ENCODE data around the gene PROX2.
A peak's percentile ranks its signal among the peaks of the same experiment; 100 is the strongest.

PROX2 gene

GRCh38 chr14:74898694-74899093 lies 22.7 kb upstream of the PROX2 start:
- Mint-ChIP-seq H3K36me3 (ENCODE audit: low read depth) (peaks cover 99% of the 10 kb centered on the region), H3K9me3 (no peaks in the 10 kb centered on the region), H3K4me3 (no peak overlapping the region), H3K27ac (peak overlapping the region; percentile 51), H3K27me3 (no peaks in the 10 kb centered on the region), H3K4me1 (ENCODE audit: low read depth) (no peaks in the 10 kb centered on the region)
- no peak for DNase-seq

- Mint-ChIP-seq H3K4me1 (ENCODE audit: low read depth) (no peaks in the 10 kb centered on the region), H3K27ac (peak overlapping the region; percentile 22), H3K9me3 (no peaks in the 10 kb centered on the region), H3K36me3 (ENCODE audit: low read depth) (peaks cover 100% of the 10 kb centered on the region), H3K4me3 (no peak overlapping the region), H3K27me3 (no peaks in the 10 kb centered on the region)
- DNase-seq = no peak
These were observed 22.1 kb upstream of the PROX2 start for GRCh38 chr14:74898083-74898482.

GRCh38 chr14:74897642-74898041 lies 21.7 kb upstream of the PROX2 start:
- Mint-ChIP-seq H3K4me1 (ENCODE audit: low read depth) (no peaks in the 10 kb centered on the region), H3K9me3 (no peaks in the 10 kb centered on the region), H3K36me3 (ENCODE audit: low read depth) (peaks cover 100% of the 10 kb centered on the region)

DNA sequence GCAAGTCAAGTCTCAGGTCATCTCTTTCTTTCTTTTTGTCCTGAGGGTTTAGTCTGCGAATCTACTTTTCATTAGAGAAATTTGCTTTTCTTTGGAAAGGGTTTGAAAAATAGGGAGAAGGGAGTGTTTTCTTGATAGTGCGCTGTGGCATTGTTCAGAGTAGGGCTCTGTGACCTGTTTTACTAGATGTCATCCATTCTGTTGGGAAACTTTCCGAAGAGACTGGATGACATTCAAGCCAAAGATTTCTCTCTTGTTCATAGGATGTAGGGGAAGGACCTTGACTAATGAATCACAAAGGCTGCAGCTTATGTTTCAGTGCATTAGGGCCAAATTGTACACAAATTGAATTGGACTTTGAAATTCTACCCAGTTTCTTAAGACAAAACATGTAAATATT lies 20.5 kb upstream of the PROX2 start:
- H3K4me1 Mint-ChIP-seq (ENCODE audit: low read depth) = peaks cover 5% of the 10 kb centered on the region
- peaks cover 100% of the 10 kb centered on the region for H3K36me3 Mint-ChIP-seq (ENCODE audit: low read depth)
- no peaks in the 10 kb centered on the region for H3K9me3 Mint-ChIP-seq
- DNase-seq = no peak
- H3K4me3 Mint-ChIP-seq = no peak overlapping the region
- no peaks in the 10 kb centered on the region for H3K27me3 Mint-ChIP-seq
- H3K27ac Mint-ChIP-seq = peak overlapping the region; percentile 65

More at GRCh38 chr14:74897642-74898041, 21.7 kb upstream of the PROX2 start:
- H3K27ac Mint-ChIP-seq = peak overlapping the region; percentile 13
- DNase-seq = no peak
- H3K27me3 Mint-ChIP-seq = no peaks in the 10 kb centered on the region
- no peak overlapping the region for H3K4me3 Mint-ChIP-seq

DNA sequence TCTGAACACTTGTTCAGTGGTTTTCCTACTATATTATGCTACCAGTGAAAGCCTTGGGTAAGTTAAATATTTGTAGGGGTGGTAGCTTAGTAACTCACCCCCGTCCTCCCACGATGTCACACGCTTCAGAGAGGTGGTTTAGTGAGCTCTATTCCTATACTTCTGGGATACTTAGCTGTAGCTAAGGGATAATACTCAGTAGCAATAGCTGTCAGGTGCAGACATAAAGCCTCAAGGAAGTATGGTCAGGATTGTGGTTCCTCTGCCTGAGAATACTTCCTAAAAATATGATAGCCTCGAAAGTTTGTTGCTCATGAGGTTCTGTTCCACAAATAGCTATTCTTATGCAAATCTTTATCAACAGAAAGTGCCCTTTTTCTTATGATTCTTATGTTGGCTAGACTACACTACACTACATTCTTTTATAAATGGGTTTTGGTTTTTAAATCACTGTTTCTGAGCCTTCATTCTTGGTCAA lies 17.7 kb upstream of the PROX2 start:
- Mint-ChIP-seq H3K27me3 (no peaks in the 10 kb centered on the region), H3K4me3 (no peak overlapping the region), H3K36me3 (ENCODE audit: low read depth) (peaks cover 98% of the 10 kb centered on the region), H3K4me1 (ENCODE audit: low read depth) (peaks cover 6% of the 10 kb centered on the region), H3K9me3 (no peaks in the 10 kb centered on the region), H3K27ac (peak overlapping the region; percentile 55)
- no peak for DNase-seq

DNA sequence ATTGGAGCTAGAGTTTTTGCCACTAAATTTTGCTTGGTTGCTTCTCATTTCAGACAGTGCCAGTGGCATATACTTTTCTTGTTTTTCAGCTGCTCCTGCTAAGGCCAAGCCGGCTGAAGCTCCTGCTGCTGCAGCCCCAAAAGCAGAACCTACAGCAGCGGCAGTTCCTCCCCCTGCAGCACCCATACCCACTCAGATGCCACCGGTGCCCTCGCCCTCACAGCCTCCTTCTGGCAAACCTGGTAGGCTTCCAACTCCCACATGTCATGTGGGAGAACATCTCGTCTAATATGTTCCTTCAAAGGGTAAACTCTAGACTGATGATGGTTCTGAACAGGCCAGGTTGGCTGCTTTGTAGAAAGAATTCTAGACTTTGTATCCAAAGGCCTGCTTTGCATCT lies 16.8 kb upstream of the PROX2 start:
- Mint-ChIP-seq H3K27ac (peak overlapping the region; percentile 37), H3K27me3 (no peaks in the 10 kb centered on the region), H3K4me3 (no peak overlapping the region), H3K9me3 (no peaks in the 10 kb centered on the region), H3K36me3 (ENCODE audit: low read depth) (peaks cover 98% of the 10 kb centered on the region), H3K4me1 (ENCODE audit: low read depth) (peaks cover 13% of the 10 kb centered on the region)
- DNase-seq = no peak

GRCh38 chr14:74891870-74892269 lies 15.9 kb upstream of the PROX2 start:
- DNase-seq = no peak
- H3K9me3 Mint-ChIP-seq = no peaks in the 10 kb centered on the region
- H3K27ac Mint-ChIP-seq = peak overlapping the region; percentile 41
- H3K4me3 Mint-ChIP-seq = no peak overlapping the region
- peaks cover 93% of the 10 kb centered on the region for H3K36me3 Mint-ChIP-seq (ENCODE audit: low read depth)
- peaks cover 15% of the 10 kb centered on the region for H3K4me1 Mint-ChIP-seq (ENCODE audit: low read depth)
- no peaks in the 10 kb centered on the region for H3K27me3 Mint-ChIP-seq

- Mint-ChIP-seq H3K36me3 (ENCODE audit: low read depth) (peaks cover 92% of the 10 kb centered on the region), H3K4me3 (no peak overlapping the region), H3K27ac (peak overlapping the region; percentile 44), H3K9me3 (no peaks in the 10 kb centered on the region), H3K4me1 (ENCODE audit: low read depth) (peaks cover 31% of the 10 kb centered on the region), H3K27me3 (no peaks in the 10 kb centered on the region)
- DNase-seq = no peak
These were observed 14.3 kb upstream of the PROX2 start for GRCh38 chr14:74890262-74890661.

DNA sequence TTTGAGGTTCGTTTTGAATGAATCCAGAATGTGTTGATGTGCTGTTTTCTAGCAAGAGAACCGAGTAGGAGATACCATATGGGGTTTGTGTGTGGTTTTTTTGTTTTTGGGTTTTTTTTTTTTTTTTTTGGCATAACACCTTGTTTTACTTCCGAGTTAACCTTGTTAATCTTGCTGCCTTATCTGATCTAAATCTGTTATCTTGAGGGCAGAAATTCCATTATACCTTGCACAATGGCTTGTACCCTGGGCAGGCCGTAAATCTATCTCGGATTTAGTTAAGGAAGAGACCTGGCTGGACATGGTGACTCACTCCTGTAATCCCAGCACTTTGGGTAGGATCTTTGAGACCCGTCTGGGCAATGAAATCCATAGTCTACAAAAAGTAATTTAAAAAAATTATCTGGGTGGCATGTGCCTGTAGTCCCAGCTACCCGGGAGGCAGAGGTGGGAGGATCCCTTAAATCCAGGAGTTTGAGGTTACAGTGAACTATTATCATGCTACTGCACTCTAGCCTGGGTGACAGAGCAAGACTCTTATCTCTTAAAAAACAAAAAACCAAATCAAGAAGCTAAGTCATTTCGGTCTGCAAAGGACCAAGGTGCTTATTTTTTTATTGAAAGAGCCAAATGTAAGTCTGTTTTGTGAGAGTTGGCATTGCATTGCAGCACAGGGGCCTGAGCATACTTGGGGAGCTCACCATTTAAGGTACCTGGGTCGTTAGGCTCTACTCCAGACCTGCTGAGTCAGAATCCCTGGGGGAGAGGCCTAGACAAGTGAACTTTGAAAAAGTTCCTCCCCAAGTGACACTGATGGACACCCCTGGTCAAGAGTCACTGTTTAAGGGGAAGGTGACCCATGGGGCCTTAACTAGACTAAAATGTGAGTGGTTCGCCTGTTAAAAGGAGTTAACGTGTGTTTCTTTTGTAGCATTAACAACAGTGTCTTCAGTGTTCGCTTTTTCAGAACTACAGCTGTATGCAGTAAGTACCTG lies 12.5 kb upstream of the PROX2 start:
- DNase-seq = no peak
- H3K9me3 Mint-ChIP-seq = no peaks in the 10 kb centered on the region
- no peak overlapping the region for H3K4me3 Mint-ChIP-seq
- H3K27ac Mint-ChIP-seq = peak overlapping the region; percentile 79
- H3K27me3 Mint-ChIP-seq = no peaks in the 10 kb centered on the region
- peaks cover 48% of the 10 kb centered on the region for H3K4me1 Mint-ChIP-seq (ENCODE audit: low read depth)
- peaks cover 91% of the 10 kb centered on the region for H3K36me3 Mint-ChIP-seq (ENCODE audit: low read depth)

DNA sequence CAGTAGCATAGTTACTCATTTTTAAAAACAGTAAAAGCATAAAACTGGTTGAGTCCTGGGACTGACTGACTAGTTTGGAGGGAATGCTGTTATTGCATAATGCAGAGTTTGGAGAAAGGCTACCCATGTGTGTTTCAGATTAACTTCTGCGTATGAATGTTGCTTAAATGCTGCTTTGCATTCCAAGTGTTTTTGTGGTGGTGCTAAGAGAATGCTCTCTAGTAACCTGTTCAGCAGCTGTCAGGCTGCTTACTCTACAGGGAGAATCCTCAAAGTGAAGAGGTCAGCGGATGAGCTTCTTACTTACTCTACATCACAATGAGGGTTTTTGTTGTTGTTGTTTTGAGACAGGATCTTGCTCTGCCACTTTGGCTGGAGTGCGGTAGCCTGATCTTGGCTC lies 10.1 kb upstream of the PROX2 start:
- Mint-ChIP-seq H3K4me3 (no peak overlapping the region), H3K9me3 (no peaks in the 10 kb centered on the region), H3K27ac (peak overlapping the region; percentile 48), H3K4me1 (ENCODE audit: low read depth) (peaks cover 55% of the 10 kb centered on the region), H3K27me3 (no peaks in the 10 kb centered on the region), H3K36me3 (ENCODE audit: low read depth) (peaks cover 79% of the 10 kb centered on the region)
- DNase-seq = no peak

DNA sequence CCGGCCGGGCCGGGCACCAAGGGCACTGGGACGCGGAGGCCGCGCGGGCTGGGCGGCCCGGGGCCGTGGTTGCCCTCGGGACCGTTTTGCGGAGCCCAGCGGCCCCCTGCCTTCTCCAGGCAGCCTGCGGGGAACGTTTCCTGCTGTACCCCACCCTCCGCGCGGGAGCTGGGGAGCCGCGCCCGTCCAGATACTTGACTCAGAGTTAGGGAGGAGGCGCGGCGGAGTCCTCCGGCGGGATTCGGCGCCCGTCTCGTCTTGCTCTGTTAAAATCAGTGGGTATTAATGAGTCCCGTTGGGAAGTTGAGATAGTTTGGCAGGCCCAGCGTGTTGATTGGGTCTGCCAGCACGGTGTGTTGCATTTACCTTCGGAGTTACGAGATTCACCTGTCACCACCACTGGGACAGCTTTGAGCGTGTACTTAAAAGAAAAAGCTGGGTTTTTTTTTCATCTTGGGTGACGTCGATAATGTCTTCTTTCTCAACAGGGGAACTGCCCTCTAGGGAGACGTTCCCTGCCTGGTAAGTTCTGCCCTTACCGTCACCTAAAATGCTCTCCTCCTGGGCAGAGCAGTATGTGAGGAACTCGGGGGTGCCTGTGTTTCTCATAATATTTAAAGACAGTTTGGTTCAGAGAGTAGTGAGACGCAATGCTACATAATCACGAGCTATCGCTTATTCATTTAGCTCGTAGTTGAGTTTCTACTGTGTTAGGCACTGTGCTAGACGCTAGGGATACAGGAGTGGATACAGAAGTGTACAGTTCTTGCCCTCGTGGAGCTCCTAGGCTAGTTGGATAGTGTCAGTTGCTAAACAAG lies 6.4 kb upstream of the PROX2 start:
- Mint-ChIP-seq H3K9me3 (no peaks in the 10 kb centered on the region), H3K27ac (peak overlapping the region; percentile 97), H3K27me3 (no peaks in the 10 kb centered on the region), H3K4me3 (peak overlapping the region; percentile 91), H3K4me1 (ENCODE audit: low read depth) (peaks cover 63% of the 10 kb centered on the region), H3K36me3 (ENCODE audit: low read depth) (peaks cover 46% of the 10 kb centered on the region)
- DNase-seq = no peak

GRCh38 chr14:74881431-74882102 lies 5.6 kb upstream of the PROX2 start, which contains the start of gene DLST:
Gene DLST, plus strand, starts transcription at chr14:74881916. Its CDS starts 38 bp downstream, at chr14:74881954.
- Mint-ChIP-seq H3K27ac (peak within 1 kb of the TSS; percentile 97), H3K27me3 (no peaks in the 10 kb centered on the region), H3K4me3 (peak within 1 kb of the TSS; percentile 91), H3K9me3 (no peaks in the 10 kb centered on the region), H3K36me3 (ENCODE audit: low read depth) (peaks cover 42% of the 10 kb centered on the region), H3K4me1 (ENCODE audit: low read depth) (peaks cover 61% of the 10 kb centered on the region)
- DNase-seq = peak; percentile 96

GRCh38 chr14:74879427-74880182 lies 3.7 kb upstream of the PROX2 start:
- Mint-ChIP-seq H3K27ac (peak overlapping the region; percentile 65), H3K4me3 (no peak overlapping the region), H3K36me3 (ENCODE audit: low read depth) (peaks cover 24% of the 10 kb centered on the region), H3K9me3 (no peaks in the 10 kb centered on the region), H3K27me3 (no peaks in the 10 kb centered on the region), H3K4me1 (ENCODE audit: low read depth) (peaks cover 57% of the 10 kb centered on the region)
- DNase-seq = no peak

Data from activated T-cell treated with anti-CD3 and anti-CD28 coated beads, Interleukin-2, amount 50 U/mL, for 24 hours (primary cell).